Gastroesophageal sphincter (tissue), 3 donors: ENCODE results near the gene HBA1.

Source experiments
- CTCF ChIP-seq, 4 experiments: fragments of 200-600 bp in 2 of 4; fragments of 450-650 bp in 2 of 4; sonication (generic) in 1 of 4; IDR thresholded peaks; one replicate each; pipeline ENCODE4 v1.5.1; 2017 to 2019; ENCODE audit warnings: antibody characterized with exemption in 4 of 4, mild to moderate bottlenecking in 2 of 4, moderate library complexity in 2 of 4
- EP300 ChIP-seq: sonication (generic); formaldehyde crosslinking; IDR thresholded peaks from one replicate; pipeline ENCODE4 v1.6.1; 2017; ENCODE audit warnings: antibody characterized with exemption, mild to moderate bottlenecking
- POLR2A ChIP-seq, 2 donors: fragments of 450-650 bp; IDR thresholded peaks; one replicate each; pipeline ENCODE4 v1.6.1; 2017; ENCODE audit warnings: antibody characterized with exemption in 2 of 2, mild to moderate bottlenecking in 2 of 2, moderate library complexity in 1 of 2
- POLR2AphosphoS5 ChIP-seq: sonication (generic); formaldehyde crosslinking; IDR thresholded peaks from one replicate; pipeline ENCODE4 v1.6.1; 2017; ENCODE audit warnings: antibody characterized with exemption

- TF ChIP-seq CTCF (IDR thresholded peaks at IDR 0.05) (no peak), POLR2A (IDR thresholded peaks at IDR 0.05) (no peak), EP300 (no peak), POLR2AphosphoS5 (no peak)
Observed at GRCh38 chr16:133716-134115, 42.8 kb upstream of the HBA1 start.
